ENCODE measurements around the gene COX5B. TPM values are rescaled to one million over a fixed set of nuclear protein-coding genes. Genes with fewer than 3 reads are reported as not detected.
A peak's percentile ranks its signal among the peaks of the same experiment; 100 is the strongest.
"Not testable (repeated sequence)": the region's sequence is repeated elsewhere in the genome, so short reads cannot be mapped to it uniquely, and the experiment has no call there.

The COX5B gene
- total RNA-seq, result 1,337 TPM
- long read RNA-seq, transcript COX5B-201 (4 exons, 712 nt), result major isoform, 546 of 557 reads
- long read RNA-seq, partial matches to known transcripts, result 6 of 557 reads
- long read RNA-seq, other reads (novel, unspliced or antisense), result 2 of 557 reads

DNA sequence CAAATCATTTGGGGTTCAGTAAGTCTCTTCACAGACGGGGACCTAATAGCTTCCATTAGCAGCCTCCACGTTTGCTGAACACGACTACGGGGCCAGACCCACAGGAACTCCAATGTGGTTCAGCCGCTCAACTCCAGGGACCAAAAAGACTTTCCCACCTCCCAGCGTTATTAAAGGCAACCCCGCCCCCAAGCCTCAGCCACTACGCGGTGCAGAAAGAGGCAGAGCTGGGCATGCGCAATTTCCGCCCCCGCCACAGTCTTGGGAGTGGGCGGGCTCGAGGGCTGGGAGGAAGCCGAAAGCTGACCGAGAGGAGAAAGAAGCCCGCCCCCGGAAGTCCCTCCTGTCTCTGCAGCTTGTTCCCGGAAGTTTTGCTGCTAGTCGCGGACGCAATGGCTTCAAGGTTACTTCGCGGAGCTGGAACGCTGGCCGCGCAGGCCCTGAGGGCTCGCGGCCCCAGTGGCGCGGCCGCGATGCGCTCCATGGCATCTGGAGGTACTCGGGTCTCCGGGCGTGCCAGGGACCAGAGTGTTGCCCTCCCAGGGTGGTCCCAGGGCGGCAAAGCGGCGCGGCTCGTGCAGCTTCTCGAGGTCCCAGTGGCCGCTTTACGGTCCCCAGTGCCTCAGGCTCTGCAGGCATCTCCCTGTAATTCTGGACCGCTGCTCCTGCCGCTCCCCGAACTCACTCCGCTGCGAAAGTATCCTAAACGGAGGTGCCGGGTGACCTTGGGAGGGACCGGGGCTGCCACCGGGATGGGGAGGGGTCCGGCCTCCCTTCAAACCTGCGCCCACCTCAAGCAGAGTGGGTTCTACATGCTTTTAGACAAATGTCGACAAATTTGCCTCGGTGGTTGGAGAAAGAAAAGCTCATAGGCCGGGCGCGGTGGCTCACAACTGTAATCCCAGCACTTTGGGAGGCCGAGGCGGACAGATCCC lies at the start of gene COX5B:
Gene COX5B, plus strand, starts transcription at position 368 of the 935 bp plus-strand sequence. Its CDS starts 25 bp downstream, at position 393.
- intact Hi-C loops (cut with DNase I), result loop anchor here (2.0 to 5.0 kb wide), 2 partner anchors 17 to 51 kb away; no protein-coding TSS in a partner anchor
- DNase-seq (peak; percentile 100), ATAC-seq (ENCODE audit: poor library complexity) (peak; percentile 98)

- intact Hi-C loops (cut with DNase I), result loop anchor here (10.0 kb wide), 1 partner anchor 99 kb away; no protein-coding TSS in a partner anchor
Measured at GRCh38 chr2:97596180-97596579, 49.7 kb upstream of the COX5B start.

DNA sequence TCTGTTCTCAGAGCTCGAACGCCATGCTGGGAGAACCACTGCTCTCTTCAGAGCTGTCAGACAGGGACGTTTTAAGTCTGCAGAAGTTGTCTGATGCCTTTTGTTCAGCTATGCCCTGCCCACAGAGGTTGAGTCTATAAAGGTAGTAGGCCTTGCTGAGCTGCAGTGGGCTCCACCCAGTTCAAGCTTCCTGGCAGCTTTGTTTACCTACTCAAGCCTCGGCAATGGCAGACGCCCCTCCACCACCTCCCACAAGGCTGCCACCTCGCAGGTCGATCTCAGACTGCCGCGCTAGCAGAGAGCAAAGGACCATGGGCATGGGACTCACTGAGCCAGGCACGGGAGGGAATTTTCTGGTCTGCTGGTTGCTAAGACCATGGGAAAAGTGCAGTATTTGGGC lies 44.3 kb upstream of the COX5B start:
- intact Hi-C loops (cut with DNase I), result not testable (repeated sequence)

More at GRCh38 chr2:97596180-97596579, 49.7 kb upstream of the COX5B start:
- not testable (repeated sequence) for DNase-seq; ATAC-seq (ENCODE audit: poor library complexity)

DNA sequence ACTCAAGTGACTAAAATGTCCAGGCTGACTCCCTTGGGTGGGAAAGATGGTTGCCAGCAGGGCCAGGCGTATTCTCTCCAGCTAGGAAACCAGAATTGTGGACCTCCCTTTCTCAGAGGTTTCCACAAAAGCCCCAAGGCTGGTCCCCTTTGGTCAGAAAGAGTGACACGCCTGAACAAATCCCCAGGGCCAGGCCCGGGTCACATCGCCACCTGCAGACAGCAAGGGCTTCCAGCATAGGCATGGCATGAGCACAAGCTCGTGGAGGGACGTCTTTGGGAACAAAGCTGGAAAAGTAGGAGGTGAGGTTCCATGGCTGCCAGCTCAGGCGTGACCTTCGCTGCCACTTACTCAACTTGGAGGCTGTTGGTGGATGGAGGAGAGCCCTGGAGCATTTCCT lies 40.8 kb upstream of the COX5B start:
- intact Hi-C loops (cut with DNase I); DNase-seq; ATAC-seq (ENCODE audit: poor library complexity): not testable (repeated sequence)

More for the DNA sequence above, 44.3 kb upstream of the COX5B start:
- not testable (repeated sequence) for DNase-seq; ATAC-seq (ENCODE audit: poor library complexity)

- DNase-seq; intact Hi-C loops (cut with DNase I): not testable (repeated sequence)
- ATAC-seq (ENCODE audit: poor library complexity), result peak; percentile 39
Measured at GRCh38 chr2:97605524-97606339, 40.1 kb upstream of the COX5B start.

DNA sequence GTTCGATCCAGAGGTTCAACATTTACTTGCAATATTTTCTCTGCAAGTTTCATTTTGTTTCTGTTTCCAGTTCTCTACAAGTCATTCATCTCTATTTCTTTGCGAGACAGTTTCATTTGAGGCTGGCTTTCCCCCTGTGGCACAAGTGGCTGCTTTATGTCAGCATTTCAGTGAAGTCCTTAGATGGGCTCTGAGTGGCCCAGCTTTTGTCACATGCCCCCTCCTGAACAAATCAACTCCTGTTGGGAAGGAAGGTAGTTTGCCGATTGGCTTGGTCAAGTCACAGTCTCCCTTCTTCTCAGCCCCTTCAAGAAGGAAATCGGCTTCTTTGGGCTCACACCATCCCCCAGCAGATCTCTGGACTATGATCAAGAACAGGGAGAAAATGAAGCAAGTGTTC lies 37.1 kb upstream of the COX5B start:
- ATAC-seq (ENCODE audit: poor library complexity); intact Hi-C loops (cut with DNase I); DNase-seq: not testable (repeated sequence)

DNA sequence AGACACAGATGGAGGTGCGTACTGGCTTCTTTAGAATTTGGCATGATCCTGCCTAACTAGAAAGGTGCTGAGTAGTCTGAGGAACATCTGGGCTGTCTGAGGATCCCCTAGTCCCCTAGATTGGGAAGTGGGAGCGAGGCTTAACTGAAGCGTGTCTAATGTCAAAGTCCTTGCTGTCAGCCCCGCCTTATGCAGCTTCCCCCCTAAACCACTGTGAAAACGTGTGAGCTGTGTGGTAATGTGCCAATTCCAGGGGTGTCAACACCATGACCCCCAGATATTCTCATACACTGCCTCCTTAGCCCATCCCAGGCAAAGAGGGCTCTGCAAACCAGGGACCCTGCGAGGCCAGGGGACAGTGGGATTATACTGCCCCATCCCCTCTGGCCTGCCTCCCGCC lies 34.0 kb upstream of the COX5B start:
- intact Hi-C loops (cut with DNase I); ATAC-seq (ENCODE audit: poor library complexity); DNase-seq: not testable (repeated sequence)

- DNase-seq; intact Hi-C loops (cut with DNase I): not testable (repeated sequence)
- ATAC-seq (ENCODE audit: poor library complexity), result peak; percentile 18
Measured at GRCh38 chr2:97615746-97616145, 30.1 kb upstream of the COX5B start.

DNA sequence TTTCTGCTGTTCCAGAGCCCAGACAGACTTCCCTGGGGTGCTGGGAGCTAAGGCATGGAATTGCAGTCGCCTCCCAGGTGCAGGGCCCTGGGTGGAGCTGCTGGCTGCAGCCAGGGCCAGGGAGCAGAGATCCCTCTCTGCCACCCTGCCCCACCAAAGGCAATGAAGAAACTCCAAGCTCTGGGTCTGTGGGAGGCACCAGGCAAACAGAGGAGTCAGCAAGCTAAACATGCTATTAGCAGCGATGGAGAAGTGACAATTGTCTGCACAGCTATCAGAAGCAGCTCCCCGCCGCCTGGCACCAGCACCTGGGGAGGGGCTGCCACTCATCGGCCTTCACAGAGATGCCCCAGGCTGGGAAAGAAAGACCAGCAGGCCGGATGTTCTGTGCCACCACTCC lies 28.0 kb upstream of the COX5B start:
- ATAC-seq (ENCODE audit: poor library complexity), result no peak
- DNase-seq, result no peak
- intact Hi-C loops (cut with DNase I), result no loop called here

DNA sequence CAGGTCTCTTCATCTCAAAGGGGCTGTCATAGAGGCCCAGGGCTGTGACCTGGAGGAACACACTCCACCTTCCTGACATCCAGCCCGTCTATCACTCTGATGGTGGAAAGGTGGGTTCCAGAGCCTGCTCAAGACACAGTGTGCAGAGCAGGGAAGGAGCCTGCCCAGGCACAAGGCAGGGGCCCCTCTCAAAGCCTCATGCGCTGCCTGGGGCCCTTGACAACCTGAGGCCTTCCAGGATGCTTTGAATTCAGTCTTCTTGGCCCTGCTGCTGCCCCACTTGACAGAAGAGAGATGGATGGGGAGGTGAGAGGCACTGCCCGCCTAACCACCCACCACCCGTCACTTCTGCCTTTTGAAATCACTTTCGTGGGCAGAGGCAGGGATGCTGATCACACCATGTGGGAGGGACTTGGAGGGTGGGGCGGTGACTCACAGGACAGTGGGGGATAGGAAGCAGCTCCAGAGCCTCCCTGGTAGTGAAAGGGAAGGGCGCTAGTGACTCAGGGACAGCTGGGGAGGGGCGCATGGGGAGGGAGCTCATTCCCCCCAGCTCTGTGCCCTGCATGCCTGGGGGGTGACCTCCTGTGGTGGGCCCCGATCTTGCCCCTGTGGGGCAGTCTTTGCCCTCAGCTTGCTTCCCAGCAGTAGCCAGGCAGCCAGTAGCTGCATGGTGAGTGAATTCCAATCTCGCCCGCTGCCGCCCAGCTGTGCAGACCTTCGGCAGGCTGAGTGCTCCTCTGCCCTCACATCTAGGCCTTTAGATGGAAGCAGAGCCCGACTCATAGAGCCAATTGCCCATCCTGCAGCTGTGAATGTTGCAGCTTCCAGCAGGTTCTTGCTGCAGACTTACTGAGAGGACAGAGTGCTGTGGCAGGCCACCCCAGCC lies 26.7 kb upstream of the COX5B start:
- intact Hi-C loops (cut with DNase I); ATAC-seq (ENCODE audit: poor library complexity); DNase-seq: not testable (repeated sequence)

GRCh38 chr2:97620492-97620891 lies 25.4 kb upstream of the COX5B start:
- intact Hi-C loops (cut with DNase I); DNase-seq; ATAC-seq (ENCODE audit: poor library complexity): not testable (repeated sequence)

GRCh38 chr2:97622976-97623375 lies 22.9 kb upstream of the COX5B start:
- ATAC-seq (ENCODE audit: poor library complexity); DNase-seq; intact Hi-C loops (cut with DNase I): not testable (repeated sequence)

DNA sequence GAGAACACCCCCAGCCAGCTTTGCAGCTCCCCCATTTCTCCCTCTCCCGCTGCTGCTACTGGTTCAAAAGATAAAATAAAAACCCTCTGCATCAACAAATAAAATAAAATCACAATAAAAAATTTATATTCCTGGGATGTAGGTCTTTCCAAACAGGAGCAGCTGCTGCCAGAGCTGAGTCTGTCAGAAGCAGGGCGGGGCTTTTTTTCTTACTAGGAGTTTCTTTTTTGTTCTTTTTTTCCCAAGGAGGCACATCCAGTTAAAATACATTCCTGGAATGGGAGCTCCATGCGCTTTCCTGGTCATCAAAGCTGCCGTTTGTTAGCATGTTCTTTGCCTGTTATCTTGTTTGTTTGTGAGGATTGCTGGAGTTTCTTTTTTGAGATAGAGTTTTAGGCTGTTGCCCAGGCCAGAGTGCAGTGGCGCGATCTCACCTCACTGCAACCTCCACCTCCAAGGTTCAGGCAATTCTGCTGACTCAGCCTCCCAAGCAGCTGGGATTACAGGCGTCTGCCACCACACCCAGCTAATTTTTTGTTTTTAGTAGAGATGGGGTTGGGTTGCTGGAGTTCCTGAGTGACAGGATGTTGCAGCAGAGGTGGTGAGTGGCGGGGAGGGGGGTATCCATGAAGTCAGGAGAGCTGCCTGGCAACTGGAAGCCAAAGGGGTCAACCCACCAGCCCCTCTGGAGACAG lies 20.4 kb upstream of the COX5B start:
- DNase-seq; ATAC-seq (ENCODE audit: poor library complexity); intact Hi-C loops (cut with DNase I): not testable (repeated sequence)

DNA sequence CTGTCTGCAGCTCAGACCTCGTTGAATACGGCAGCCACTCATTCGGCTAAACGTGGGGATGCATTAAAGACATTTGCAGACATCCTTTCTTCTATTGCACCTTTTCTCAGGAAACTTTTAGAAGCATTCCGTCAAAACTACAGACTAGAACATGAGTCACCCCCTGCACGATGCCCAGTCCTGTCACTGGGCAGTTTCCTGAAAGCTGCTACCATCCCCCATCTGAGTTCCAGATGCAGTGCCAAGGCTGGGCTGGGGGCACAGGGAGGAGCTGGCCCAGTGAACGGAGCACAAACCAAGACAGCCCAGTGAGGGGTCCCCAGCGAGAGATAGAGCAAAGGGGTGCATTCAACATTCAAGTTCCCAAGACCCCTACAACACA lies 19.8 kb upstream of the COX5B start:
- DNase-seq; intact Hi-C loops (cut with DNase I): not testable (repeated sequence)

GRCh38 chr2:97644023-97644717 lies 1.7 kb upstream of the COX5B start:
- intact Hi-C loops (cut with DNase I), result no loop called here
- ATAC-seq (ENCODE audit: poor library complexity) (no peak), DNase-seq (no peak)

More for the DNA sequence above, 19.8 kb upstream of the COX5B start:
- ATAC-seq (ENCODE audit: poor library complexity), result not testable (repeated sequence)

GRCh38 chr2:97645112-97645694 lies 659 bp upstream of the COX5B start:
- DNase-seq (peak; percentile 64), ATAC-seq (ENCODE audit: poor library complexity) (peak; percentile 58)
- intact Hi-C loops (cut with DNase I), result loop anchor here (5.0 kb wide), 1 partner anchor 52 kb away; no protein-coding TSS in a partner anchor
